Endothelial cell of umbilical vein (primary cell): ENCODE data around the gene TUSC7. TPM values are rescaled to one million over a fixed set of nuclear protein-coding genes. Genes with fewer than 3 reads are reported as not detected.

Source experiments
- BruUV-seq: library from RNA; stranded (reverse); fragments of 400-500 nt; replicated peaks from 2 replicates; lab custom pipeline; 2021; lab: Mats Ljungman, UMichigan
- CTCF ChIA-PET: fragments of 300-600, 350-600 bp; sonication (Branson Sonifier 250); formaldehyde crosslinking; loops from one replicate; lab custom pipeline; 2021; ENCODE audit warnings: antibody characterized with exemption, inconsistent platforms; lab: Charles Lee
- POLR2A ChIA-PET: fragments of 300-600, 350-600 bp; sonication (Branson Sonifier 250); formaldehyde crosslinking; loops from one replicate; lab custom pipeline; 2021; ENCODE audit warnings: antibody characterized with exemption, inconsistent platforms; lab: Charles Lee
- DNase-seq: peaks from one replicate; pipeline ENCODE4 v3.0.0-alpha.2; 2011; ENCODE audit warnings: low read depth, low spot score
- FAIRE-seq: peaks from 2 replicates; lab custom pipeline; 2011; peaks lifted over from hg19 to GRCh38; lab: Jason Lieb, UNC
- H2AFZ ChIP-seq: 2 replicates; pipeline ENCODE4 v1.6.0; 2012; ENCODE audit warnings: low read depth, low read length, control low read depth, inconsistent platforms
- H3K27ac ChIP-seq: 2 replicates; pipeline ENCODE4 v1.5.1; 2011; ENCODE audit warnings: low read depth, mild to moderate bottlenecking, control low read depth, low read length, moderate library complexity; ENCODE audit not compliant: insufficient read depth
- H3K27me3 ChIP-seq, 2 experiments: 2 replicates each; pipeline versions ENCODE4 v1.6.0 to v1.6.1; 2011; ENCODE audit warnings: low read length in 2 of 2, mixed read lengths in 1 of 2; ENCODE audit not compliant: control insufficient read depth in 2 of 2, insufficient read depth in 2 of 2
- H3K36me3 ChIP-seq, 2 experiments: 2 replicates in 1 of 2; 3 replicates in 1 of 2; pipeline ENCODE4 v1.5.1; 2011; ENCODE audit warnings: low read length in 2 of 2, mild to moderate bottlenecking in 1 of 2, moderate library complexity in 1 of 2; ENCODE audit not compliant: control insufficient read depth in 2 of 2, insufficient read depth in 2 of 2; ENCODE audit errors: extremely low read depth in 1 of 2
- H3K4me1 ChIP-seq: 3 replicates; pipeline ENCODE4 v1.5.1; 2011; ENCODE audit warnings: mild to moderate bottlenecking, low read length; ENCODE audit not compliant: control insufficient read depth, insufficient read depth; ENCODE audit errors: extremely low read depth
- H3K4me2 ChIP-seq: 2 replicates; pipeline ENCODE4 v1.6.1; 2011; ENCODE audit warnings: low read length, control low read depth, mixed read lengths; ENCODE audit not compliant: insufficient read depth
- H3K4me3 ChIP-seq, 3 experiments: fragments of 200-600 bp in 1 of 3; sonication (generic), shearing (Covaris generic) in 1 of 3; replicated peaks in 1 of 3; 2 replicates each; pipeline ENCODE4 v1.5.1; 2011 to 2016; ENCODE audit warnings: control low read depth in 3 of 3, low read length in 3 of 3, mild to moderate bottlenecking in 2 of 3, inconsistent platforms in 1 of 3, low read depth in 1 of 3, moderate library complexity in 1 of 3; ENCODE audit not compliant: insufficient read depth in 1 of 3
- H3K79me2 ChIP-seq: 2 replicates; pipeline ENCODE4 v1.6.0; 2012; ENCODE audit warnings: low read length, inconsistent platforms; ENCODE audit not compliant: control insufficient read depth, insufficient read depth
- H3K9ac ChIP-seq: replicated peaks from 2 replicates; pipeline ENCODE3; 2011; ENCODE audit warnings: low read length, control low read depth; ENCODE audit not compliant: insufficient read depth; ENCODE audit errors: extremely low read depth
- H3K9me1 ChIP-seq: replicated peaks from 3 replicates; pipeline ENCODE4 v1.6.0; 2011; ENCODE audit warnings: mild to moderate bottlenecking, low read length; ENCODE audit not compliant: control insufficient read depth, insufficient read depth; ENCODE audit errors: extremely low read depth
- H3K9me3 ChIP-seq: replicated peaks from 2 replicates; pipeline ENCODE4 v1.5.1; 2012; ENCODE audit warnings: low read length, inconsistent platforms; ENCODE audit not compliant: control insufficient read depth, insufficient read depth
- H4K20me1 ChIP-seq: replicated peaks from 2 replicates; pipeline ENCODE3; 2011; ENCODE audit warnings: mild to moderate bottlenecking, low read length; ENCODE audit not compliant: control insufficient read depth, insufficient read depth; ENCODE audit errors: extremely low read depth
- EZH2 ChIP-seq: IDR thresholded peaks from 2 replicates; pipeline ENCODE4 v1.6.1; 2012; ENCODE audit warnings: borderline replicate concordance, low read depth, mild to moderate bottlenecking, moderate library complexity, low read length, inconsistent platforms; ENCODE audit not compliant: severe bottlenecking
- FOS ChIP-seq: IDR thresholded peaks from 2 replicates; pipeline ENCODE4 v1.6.1; 2011; ENCODE audit warnings: mild to moderate bottlenecking, low read length, moderate library complexity, borderline replicate concordance; ENCODE audit not compliant: insufficient read depth
- GATA2 ChIP-seq: IDR thresholded peaks from 2 replicates; pipeline ENCODE4 v1.7.0; 2011; ENCODE audit warnings: low read depth, mild to moderate bottlenecking, moderate library complexity, mixed read lengths, low read length; ENCODE audit not compliant: insufficient read length, insufficient read depth
- JUN ChIP-seq: IDR thresholded peaks from 2 replicates; pipeline ENCODE4 v1.6.1; 2011; ENCODE audit warnings: borderline replicate concordance, low read depth; ENCODE audit not compliant: insufficient read length, insufficient read depth
- MYC ChIP-seq: IDR thresholded peaks from one replicate; pipeline ENCODE4 v1.6.1; 2011; ENCODE audit warnings: mild to moderate bottlenecking, low read depth, low read length
- POLR2A ChIP-seq: IDR thresholded peaks from 2 replicates; pipeline ENCODE4 v1.6.1; 2012; ENCODE audit warnings: low read depth, mild to moderate bottlenecking, control low read depth, low read length
- POLR2AphosphoS5 ChIP-seq: IDR thresholded peaks from 2 replicates; pipeline ENCODE4 v1.6.1; 2012; ENCODE audit warnings: low read depth, mild to moderate bottlenecking, control low read depth, low read length, moderate library complexity; ENCODE audit not compliant: insufficient read depth
- dilution Hi-C: fragments of 300-500 bp; cut with MboI; formaldehyde crosslinking; loops from one replicate; pipeline ENCODE4 v1.15.0; 2019; ENCODE audit warnings: low sequenced_read_pairs; ENCODE audit not compliant: extremely low pct_ligation_motif_present
- intact Hi-C: fragments of 100-400 bp; cut with micrococcal nuclease; formaldehyde crosslinking; loops from one replicate; pipeline ENCODE4 v1.10.0; 2022
- polyA plus RNA-seq, 4 experiments: library from polyadenylated mRNA; depleted of rRNA in 3 of 4; stranded (reverse) in 3 of 4; unstranded in 1 of 4; fragments of >200 nt; gene quantifications; 2 replicates each; pipeline versions ENCODE4 v1.2.1 to v1.2.3, GENCODE V29; 2011 to 2012; ENCODE audit warnings: missing spikeins in 1 of 4
- total RNA-seq: library from RNA; stranded (reverse); gene quantifications from 2 replicates; pipeline ENCODE4 v1.2.3, GENCODE V29; 2021
- TF ChIP-seq, protein P1 (sequence below), 2 donors: IDR thresholded peaks; 1 replicate in 1 of 2; 2 replicates in 1 of 2; pipeline ENCODE4 v1.5.1; 2011; ENCODE audit warnings: low read length in 2 of 2, mild to moderate bottlenecking in 2 of 2, moderate library complexity in 2 of 2, control low read depth in 1 of 2, inconsistent platforms in 1 of 2, low read depth in 1 of 2; ENCODE audit not compliant: insufficient read depth in 1 of 2; ENCODE audit errors: extremely low read depth in 1 of 2
- TF ChIP-seq, protein P2 (sequence below): IDR thresholded peaks from 2 replicates; pipeline ENCODE4 v1.6.1; 2011; ENCODE audit not compliant: insufficient read depth, insufficient read length

TUSC7 gene
- total and polyA plus RNA-seq, 2 donors (not counting 3 experiments of a cell fraction or from before 2014, with no cell fraction given), result not detected

DNA sequence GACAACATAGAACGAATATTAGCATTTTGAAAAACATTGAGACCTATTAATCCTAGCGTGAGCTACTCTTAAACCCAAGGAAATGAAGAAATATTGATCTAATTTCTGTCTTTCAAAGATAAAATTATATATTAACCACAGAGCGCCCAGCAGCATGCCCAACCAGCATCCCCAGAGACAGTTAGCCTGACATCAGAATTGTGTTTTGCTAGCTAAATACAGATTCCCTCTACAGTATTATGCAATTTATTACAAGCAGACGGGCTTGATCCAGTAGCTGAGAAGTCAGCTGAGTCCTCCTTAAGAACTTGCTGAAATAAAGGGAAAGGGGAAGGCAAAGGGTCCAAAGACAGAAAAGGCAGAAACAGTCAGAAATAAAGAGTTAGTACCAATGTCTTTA lies 7.2 kb upstream of the TUSC7 start:
- Histone ChIP-seq H3K27me3 (no peaks in the 10 kb centered on the region), H2AFZ (no peak overlapping the region), H3K9ac (no peak overlapping the region), H3K9me3 (peaks cover under 1% of the 10 kb centered on the region), H3K9me1 (no peaks in the 10 kb centered on the region), H3K27ac (no peak overlapping the region), H3K79me2 (no peaks in the 10 kb centered on the region), H3K4me2 (no peak overlapping the region), H3K4me1 (no peaks in the 10 kb centered on the region), H3K4me3 (no peak overlapping the region), H3K36me3 (no peaks in the 10 kb centered on the region), H4K20me1 (no peaks in the 10 kb centered on the region)
- TF ChIP-seq MYC, result no peak
- dilution Hi-C loops (no loop called here), intact Hi-C loops (loop anchor here (1.0 kb wide), 1 partner anchor 22 kb away; no protein-coding TSS in a partner anchor)
- FAIRE-seq, result no peak
- DNase-seq, result no peak
- ChIA-PET POLR2A (no interaction called here), CTCF (no interaction called here)
- BruUV-seq, result no TSS peak

DNA sequence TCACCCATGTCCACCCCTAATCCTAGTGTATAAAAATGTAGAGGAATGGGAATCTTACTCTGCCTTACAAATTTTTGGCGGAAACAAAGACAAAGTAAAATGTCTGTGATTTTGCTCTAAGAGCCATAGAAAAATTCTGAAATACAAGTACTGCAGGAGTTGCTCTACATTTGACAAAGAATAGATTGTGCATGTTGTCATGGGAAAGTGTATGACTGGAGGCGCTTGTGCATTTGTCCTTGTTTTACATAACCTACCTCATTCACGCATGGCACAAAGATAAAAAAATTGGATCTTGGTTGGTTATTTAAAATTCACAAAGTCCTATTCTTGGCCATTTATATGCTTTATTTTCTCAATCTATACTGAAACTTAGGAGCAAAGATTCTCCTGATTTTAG lies 2.0 kb upstream of the TUSC7 start:
- TF ChIP-seq GATA2 (no peak), EZH2 (no peak), POLR2AphosphoS5 (no peak), MYC (no peak), FOS (no peak), JUN (no peak), POLR2A (no peak)
- TF ChIP-seq, protein P1, sequence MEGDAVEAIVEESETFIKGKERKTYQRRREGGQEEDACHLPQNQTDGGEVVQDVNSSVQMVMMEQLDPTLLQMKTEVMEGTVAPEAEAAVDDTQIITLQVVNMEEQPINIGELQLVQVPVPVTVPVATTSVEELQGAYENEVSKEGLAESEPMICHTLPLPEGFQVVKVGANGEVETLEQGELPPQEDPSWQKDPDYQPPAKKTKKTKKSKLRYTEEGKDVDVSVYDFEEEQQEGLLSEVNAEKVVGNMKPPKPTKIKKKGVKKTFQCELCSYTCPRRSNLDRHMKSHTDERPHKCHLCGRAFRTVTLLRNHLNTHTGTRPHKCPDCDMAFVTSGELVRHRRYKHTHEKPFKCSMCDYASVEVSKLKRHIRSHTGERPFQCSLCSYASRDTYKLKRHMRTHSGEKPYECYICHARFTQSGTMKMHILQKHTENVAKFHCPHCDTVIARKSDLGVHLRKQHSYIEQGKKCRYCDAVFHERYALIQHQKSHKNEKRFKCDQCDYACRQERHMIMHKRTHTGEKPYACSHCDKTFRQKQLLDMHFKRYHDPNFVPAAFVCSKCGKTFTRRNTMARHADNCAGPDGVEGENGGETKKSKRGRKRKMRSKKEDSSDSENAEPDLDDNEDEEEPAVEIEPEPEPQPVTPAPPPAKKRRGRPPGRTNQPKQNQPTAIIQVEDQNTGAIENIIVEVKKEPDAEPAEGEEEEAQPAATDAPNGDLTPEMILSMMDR (IDR thresholded peaks at IDR 0.05; ENCODE audit: extremely low read depth in 1 of 2, insufficient read depth in 1 of 2, low read depth in 1 of 2, low read length in 2 of 2), result no peak
- TF ChIP-seq, protein P2, sequence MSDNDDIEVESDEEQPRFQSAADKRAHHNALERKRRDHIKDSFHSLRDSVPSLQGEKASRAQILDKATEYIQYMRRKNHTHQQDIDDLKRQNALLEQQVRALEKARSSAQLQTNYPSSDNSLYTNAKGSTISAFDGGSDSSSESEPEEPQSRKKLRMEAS, result no peak

More for the DNA sequence above, 2.0 kb upstream of the TUSC7 start:
- no peak for DNase-seq
- no peaks in the 10 kb centered on the region for H3K9me1 ChIP-seq
- no peak overlapping the region for H3K4me3 ChIP-seq
- H3K9ac ChIP-seq, result no peak overlapping the region
- no peaks in the 10 kb centered on the region for H3K9me3 ChIP-seq
- no peaks in the 10 kb centered on the region for H4K20me1 ChIP-seq
- ChIA-PET CTCF (no interaction called here), POLR2A (no interaction called here)
- H3K4me1 ChIP-seq, result no peaks in the 10 kb centered on the region
- FAIRE-seq, result no peak
- no peaks in the 10 kb centered on the region for H3K36me3 ChIP-seq
- H2AFZ ChIP-seq, result no peak overlapping the region
- no TSS peak for BruUV-seq
- intact Hi-C loops (no loop called here), dilution Hi-C loops (no loop called here)
- H3K79me2 ChIP-seq, result no peaks in the 10 kb centered on the region
- no peak overlapping the region for H3K27ac ChIP-seq
- no peak overlapping the region for H3K4me2 ChIP-seq
- no peaks in the 10 kb centered on the region for H3K27me3 ChIP-seq
